ENCODE data around the gene CMTR2. TPM values are rescaled to one million over a fixed set of nuclear protein-coding genes. Genes with fewer than 3 reads are reported as not detected.

Gene CMTR2
- total RNA-seq, 2 donors from 2014 or later: 12.5 to 16.5 TPM

- TF ChIP-seq CTCF (IDR thresholded peaks at IDR 0.05): no peak
- Histone ChIP-seq H3K4me1 (no peaks in the 10 kb centered on the region), H3K4me3 (no peak overlapping the region), H3K27ac (no peak overlapping the region), H3K36me3 (no peaks in the 10 kb centered on the region), H3K9me3 (no peaks in the 10 kb centered on the region), H3K27me3 (no peaks in the 10 kb centered on the region)
- no peak for DNase-seq (ENCODE audit: low spot score)
Observed at GRCh38 chr16:71249399-71249798, 39.8 kb downstream of the CMTR2 start.

GRCh38 chr16:71247478-71247877 is 41.7 kb downstream of the CMTR2 start:
- DNase-seq (ENCODE audit: low spot score): no peak
- TF ChIP-seq CTCF (IDR thresholded peaks at IDR 0.05): no peak
- Histone ChIP-seq H3K27ac (no peak overlapping the region), H3K9me3 (no peaks in the 10 kb centered on the region), H3K27me3 (no peaks in the 10 kb centered on the region), H3K36me3 (no peaks in the 10 kb centered on the region), H3K4me1 (no peaks in the 10 kb centered on the region), H3K4me3 (no peak overlapping the region)

- no peak for TF ChIP-seq CTCF (IDR thresholded peaks at IDR 0.05)
- DNase-seq (ENCODE audit: low spot score): no peak
- Histone ChIP-seq H3K36me3 (no peaks in the 10 kb centered on the region), H3K27ac (no peak overlapping the region), H3K27me3 (no peaks in the 10 kb centered on the region), H3K4me3 (no peak overlapping the region), H3K4me1 (no peaks in the 10 kb centered on the region), H3K9me3 (no peaks in the 10 kb centered on the region)
Observed at GRCh38 chr16:71246309-71246708, 42.9 kb downstream of the CMTR2 start.

GRCh38 chr16:71244521-71244920 is 44.7 kb downstream of the CMTR2 start:
- no peak overlapping the region for H3K27ac ChIP-seq
- H3K27me3 ChIP-seq: no peaks in the 10 kb centered on the region
- H3K4me3 ChIP-seq: no peak overlapping the region
- no peaks in the 10 kb centered on the region for H3K36me3 ChIP-seq
- no peaks in the 10 kb centered on the region for H3K9me3 ChIP-seq
- no peak for TF ChIP-seq CTCF (IDR thresholded peaks at IDR 0.05)
- no peaks in the 10 kb centered on the region for H3K4me1 ChIP-seq
- DNase-seq (ENCODE audit: low spot score): no peak

GRCh38 chr16:71242601-71243000 is 46.6 kb downstream of the CMTR2 start:
- no peak for TF ChIP-seq CTCF (IDR thresholded peaks at IDR 0.05)
- no peak for DNase-seq (ENCODE audit: low spot score)
- H3K4me1 ChIP-seq: no peaks in the 10 kb centered on the region
- no peaks in the 10 kb centered on the region for H3K27me3 ChIP-seq
- H3K27ac ChIP-seq: no peak overlapping the region
- no peaks in the 10 kb centered on the region for H3K9me3 ChIP-seq
- H3K4me3 ChIP-seq: no peak overlapping the region
- H3K36me3 ChIP-seq: no peaks in the 10 kb centered on the region

- no peak for TF ChIP-seq CTCF (IDR thresholded peaks at IDR 0.05)
- no peaks in the 10 kb centered on the region for H3K4me1 ChIP-seq
- no peaks in the 10 kb centered on the region for H3K9me3 ChIP-seq
- no peak overlapping the region for H3K27ac ChIP-seq
- H3K4me3 ChIP-seq: no peak overlapping the region
- no peak for DNase-seq (ENCODE audit: low spot score)
- H3K36me3 ChIP-seq: no peaks in the 10 kb centered on the region
- H3K27me3 ChIP-seq: no peaks in the 10 kb centered on the region
Observed at GRCh38 chr16:71242036-71242435, 47.2 kb downstream of the CMTR2 start.

Data from right atrium auricular region (tissue), 2 donors.